H1 (cell line): ENCODE results near the gene CYP1B1. TPM values are rescaled to one million over a fixed set of nuclear protein-coding genes. Genes with fewer than 3 reads are reported as not detected.

Experiments used
- CTCF ChIA-PET: fragments of 300-600 bp; sonication (Branson Sonifier 250); formaldehyde crosslinking; loops from one replicate; lab custom pipeline; 2021; ENCODE audit not compliant: partially characterized antibody; lab: Charles Lee
- POLR2A ChIA-PET: fragments of 300-600 bp; sonication (Branson Sonifier 250); formaldehyde crosslinking; loops from one replicate; lab custom pipeline; 2021; ENCODE audit warnings: inconsistent platforms; ENCODE audit not compliant: partially characterized antibody; lab: Charles Lee
- DNase-seq, 2 experiments: peaks; one replicate each; pipeline versions ENCODE4 v3.0.0 to v3.0.0-alpha.2; 2010 to 2022; ENCODE audit warnings: low spot score in 2 of 2, low read depth in 1 of 2, mixed read lengths in 1 of 2
- FAIRE-seq: peaks from 2 replicates; lab custom pipeline; 2011; peaks lifted over from hg19 to GRCh38; lab: Jason Lieb, UNC
- H2AFZ ChIP-seq: 2 replicates; pipeline ENCODE4 v1.8.1; 2012; ENCODE audit warnings: low read length, inconsistent platforms
- H2AK5ac ChIP-seq: 2 replicates; pipeline ENCODE4 v1.6.1; 2013; ENCODE audit warnings: low read depth, low read length
- H2BK120ac ChIP-seq: replicated peaks from 2 replicates; pipeline ENCODE3; 2013; ENCODE audit warnings: low read depth, low read length, inconsistent platforms
- H2BK12ac ChIP-seq: 2 replicates; pipeline ENCODE4 v1.6.1; 2013; ENCODE audit warnings: low read depth, low read length
- H2BK15ac ChIP-seq: 2 replicates; pipeline ENCODE4 v1.6.1; 2013; ENCODE audit warnings: low read length
- H2BK20ac ChIP-seq: 2 replicates; pipeline ENCODE4 v1.6.1; 2013; ENCODE audit warnings: low read length
- H2BK5ac ChIP-seq: 2 replicates; pipeline ENCODE4 v1.6.1; 2013; ENCODE audit warnings: low read depth, low read length
- H3K14ac ChIP-seq: 2 replicates; pipeline ENCODE4 v1.6.1; 2013; ENCODE audit warnings: inconsistent platforms; ENCODE audit not compliant: insufficient read length
- H3K18ac ChIP-seq: 2 replicates; pipeline ENCODE4 v1.6.1; 2013; ENCODE audit warnings: low read length; ENCODE audit errors: extremely low read depth
- H3K23ac ChIP-seq: 2 replicates; pipeline ENCODE4 v1.6.1; 2013; ENCODE audit warnings: inconsistent platforms; ENCODE audit not compliant: insufficient read length
- H3K23me2 ChIP-seq: 2 replicates; pipeline ENCODE4 v1.6.1; 2013; ENCODE audit warnings: low read depth, low read length
- H3K27ac ChIP-seq: 2 replicates; pipeline ENCODE4 v1.6.1; 2011; ENCODE audit warnings: low read depth, low read length, inconsistent platforms
- H3K27me3 ChIP-seq, 4 experiments: replicated peaks in 1 of 4; 1 replicate in 1 of 4; 2 replicates in 3 of 4; pipeline versions ENCODE4 v1.6.1 to v1.8.1; 2011 to 2013; ENCODE audit warnings: low read length in 3 of 4, mild to moderate bottlenecking in 3 of 4, inconsistent platforms in 2 of 4, mixed read lengths in 2 of 4, moderate library complexity in 1 of 4; ENCODE audit not compliant: control insufficient read depth in 3 of 4, insufficient read depth in 3 of 4; ENCODE audit errors: extremely low read depth in 1 of 4
- H3K36me3 ChIP-seq, 4 experiments: 2 replicates each; pipeline versions ENCODE4 v1.6.1 to v1.8.1; 2011 to 2013; ENCODE audit warnings: mild to moderate bottlenecking in 4 of 4, low read length in 3 of 4, moderate library complexity in 2 of 4, control low read depth in 1 of 4, inconsistent platforms in 1 of 4; ENCODE audit not compliant: insufficient read depth in 4 of 4, control insufficient read depth in 2 of 4
- H3K4ac ChIP-seq: replicated peaks from 2 replicates; pipeline ENCODE3; 2013; ENCODE audit warnings: low read length, low read depth, mixed read lengths, inconsistent platforms; ENCODE audit not compliant: insufficient read length
- H3K4me1 ChIP-seq, 4 experiments: replicated peaks in 1 of 4; 1 replicate in 1 of 4; 2 replicates in 3 of 4; pipeline versions ENCODE4 v1.6.1 to v1.8.1; 2011 to 2013; ENCODE audit warnings: low read length in 3 of 4, inconsistent platforms in 2 of 4, mixed read lengths in 1 of 4; ENCODE audit not compliant: insufficient read depth in 4 of 4, control insufficient read depth in 3 of 4
- H3K4me2 ChIP-seq, 2 experiments: 2 replicates each; pipeline versions ENCODE4 v1.6.1 to v1.8.1; 2011 to 2013; ENCODE audit warnings: low read depth in 2 of 2, low read length in 2 of 2, control low read depth in 1 of 2, inconsistent platforms in 1 of 2, mild to moderate bottlenecking in 1 of 2; ENCODE audit not compliant: insufficient read depth in 1 of 2
- H3K4me3 ChIP-seq, 4 experiments: fragments of 200-600, 300-600 bp in 1 of 4; sonication (generic), shearing (Covaris generic), sonication (Bioruptor Twin) in 1 of 4; 2 replicates each; pipeline versions ENCODE4 v1.5.1 to v1.8.1; 2011 to 2016; ENCODE audit warnings: low read length in 4 of 4, low read depth in 3 of 4, control low read depth in 2 of 4, inconsistent platforms in 2 of 4, mild to moderate bottlenecking in 2 of 4, mixed read lengths in 1 of 4, moderate library complexity in 1 of 4; ENCODE audit not compliant: insufficient read depth in 2 of 4; ENCODE audit errors: extremely low read depth in 1 of 4
- H3K56ac ChIP-seq: replicated peaks from 2 replicates; pipeline ENCODE3; 2013; ENCODE audit warnings: low read depth, mild to moderate bottlenecking, mixed read lengths, low read length, inconsistent platforms; ENCODE audit not compliant: insufficient read length
- H3K79me1 ChIP-seq: 2 replicates; pipeline ENCODE4 v1.6.1; 2013; ENCODE audit warnings: low read depth, low read length, control low read depth
- H3K79me2 ChIP-seq, 2 experiments: 2 replicates each; pipeline versions ENCODE4 v1.6.1 to v1.8.1; 2012 to 2013; ENCODE audit warnings: low read length in 2 of 2, mild to moderate bottlenecking in 2 of 2, inconsistent platforms in 1 of 2; ENCODE audit not compliant: insufficient read depth in 2 of 2, control insufficient read depth in 1 of 2
- H3K9ac ChIP-seq, 4 experiments: replicated peaks in 1 of 4; 1 replicate in 1 of 4; 2 replicates in 3 of 4; pipeline versions ENCODE4 v1.6.1 to v1.8.1; 2011 to 2013; ENCODE audit warnings: low read depth in 3 of 4, low read length in 3 of 4, control low read depth in 2 of 4, mild to moderate bottlenecking in 2 of 4, moderate library complexity in 2 of 4, inconsistent platforms in 1 of 4; ENCODE audit errors: extremely low read depth in 1 of 4
- H3K9me3 ChIP-seq, 2 experiments: 2 replicates each; pipeline versions ENCODE4 v1.6.1 to v1.8.1; 2012 to 2013; ENCODE audit warnings: mild to moderate bottlenecking in 2 of 2, moderate library complexity in 2 of 2, control low read depth in 1 of 2, inconsistent platforms in 1 of 2, low read depth in 1 of 2, low read length in 1 of 2, mixed read lengths in 1 of 2; ENCODE audit not compliant: insufficient read depth in 2 of 2
- H4K20me1 ChIP-seq, 2 experiments: replicated peaks in 1 of 2; 2 replicates each; pipeline versions ENCODE3 to v1.8.1; 2011 to 2013; ENCODE audit warnings: inconsistent platforms in 2 of 2, low read length in 2 of 2, mild to moderate bottlenecking in 1 of 2; ENCODE audit not compliant: insufficient read depth in 2 of 2, control insufficient read depth in 1 of 2
- H4K5ac ChIP-seq: 2 replicates; pipeline ENCODE4 v1.6.1; 2013; ENCODE audit warnings: low read length, low read depth, mixed read lengths, inconsistent platforms; ENCODE audit not compliant: insufficient read length
- H4K8ac ChIP-seq: 2 replicates; pipeline ENCODE4 v1.8.0; 2013; ENCODE audit warnings: mild to moderate bottlenecking, moderate library complexity, low read length, inconsistent platforms; ENCODE audit not compliant: insufficient read depth; ENCODE audit errors: extremely low read depth
- H4K91ac ChIP-seq: replicated peaks from 2 replicates; pipeline ENCODE3; 2013; ENCODE audit warnings: low read length, mixed read lengths, inconsistent platforms; ENCODE audit not compliant: insufficient read length
- YY1 ChIP-seq: IDR thresholded peaks from 2 replicates; pipeline ENCODE4 v1.6.1; 2011; ENCODE audit warnings: low read depth, mild to moderate bottlenecking, low read length
- WGBS, 2 experiments: shearing (Covaris generic) in 1 of 2; methylation state at CpG; one replicate each; pipeline versions ENCODE4 v1.1.6 to v1.1.7; 2013 to 2015; ENCODE audit warnings: low lambda C conversion rate in 2 of 2, mixed read lengths in 2 of 2, inconsistent platforms in 1 of 2, low coverage in 1 of 2, missing lambda C conversion rate in 1 of 2; ENCODE audit not compliant: insufficient replicate concordance in 2 of 2, insufficient coverage in 1 of 2, insufficient read length in 1 of 2; ENCODE audit errors: extremely low coverage in 1 of 2, missing lambda C conversion rate in 1 of 2; 5-methylcytosine and 5-hydroxymethylcytosine counted together
- polyA plus RNA-seq, 7 experiments: library from polyadenylated mRNA; depleted of rRNA in 3 of 7; stranded (reverse) in 5 of 7; unstranded in 2 of 7; fragments of >200 nt in 5 of 7; fragments of 200-250 nt in 2 of 7; gene quantifications; 1 replicate in 5 of 7; 2 replicates in 1 of 7; 4 replicates in 1 of 7; pipeline versions ENCODE4 v1.2.1 to v1.2.3, GENCODE V29; 2011 to 2013; ENCODE audit warnings: missing spikeins in 2 of 7, mixed read lengths in 2 of 7
- total RNA-seq: library from RNA; stranded (reverse); fragmentation: NEBNext Ultra II Directional; extraction: Animal tissue kit (Norgen Biotek cat#: 25700); gene quantifications from 2 replicates; pipeline ENCODE4 v1.2.1, GENCODE V29; 2021

CYP1B1 gene
- total and polyA plus RNA-seq, 2 of the 8 experiments (the other 6 are each of a cell fraction or from before 2014, with no cell fraction given), result 1.3 to 5.7 TPM

GRCh38 chr2:38017836-38018235 lies 58.1 kb downstream of the CYP1B1 start:
- H3K14ac ChIP-seq, result no peak overlapping the region
- H2BK15ac ChIP-seq, result 0 out of 2 replicates have a peak overlapping the region, but pooled peaks have one; percentile 19
- H2AK5ac ChIP-seq, result no peak overlapping the region
- no peak overlapping the region for H3K4me3 ChIP-seq
- H3K27me3 ChIP-seq, result no peaks in the 10 kb centered on the region
- no peak overlapping the region for H2BK5ac ChIP-seq
- no peak overlapping the region for H3K23ac ChIP-seq
- no peak overlapping the region for H3K27ac ChIP-seq
- no peaks in the 10 kb centered on the region for H3K9me3 ChIP-seq
- no peak overlapping the region for H2BK120ac ChIP-seq
- H2AFZ ChIP-seq, result no peak overlapping the region
- WGBS, 2 experiments, result 74% methylated on average over 7 of the region's 7 CpGs; no CpG with 5 or more reads in 1 of the 2 experiments
- peaks cover 0 to 4% (median under 1%) of the 10 kb centered on the region in 4 experiments; a peak in 3 of 7 replicates for H3K4me1 ChIP-seq
- H2BK20ac ChIP-seq, result no peak overlapping the region
- no peak overlapping the region; the same call in 1 of the 2 replicates for H2BK12ac ChIP-seq
- no peaks in the 10 kb centered on the region for H4K20me1 ChIP-seq
- H3K56ac ChIP-seq, result no peak overlapping the region
- no peaks in the 10 kb centered on the region for H3K36me3 ChIP-seq
- H3K79me2 ChIP-seq, result no peaks in the 10 kb centered on the region
- H4K91ac ChIP-seq, result no peak overlapping the region
- H3K9ac ChIP-seq, result no peak overlapping the region
- ChIA-PET CTCF (no interaction called here), POLR2A (no interaction called here)
- no peaks in the 10 kb centered on the region for H3K79me1 ChIP-seq
- no peak for DNase-seq
- peak; percentile 24 for FAIRE-seq
- H4K5ac ChIP-seq, result no peak overlapping the region
- no peak overlapping the region for H3K4me2 ChIP-seq
- H3K23me2 ChIP-seq, result no peaks in the 10 kb centered on the region
- H4K8ac ChIP-seq, result no peak overlapping the region
- H3K18ac ChIP-seq, result no peak overlapping the region
- no peak overlapping the region for H3K4ac ChIP-seq
- no peak for TF ChIP-seq YY1
- TF ChIP-seq, all 59 proteins: peak for 0

Other genes with a start within 250 kb of the CYP1B1 start
- gene RMDN2, start 150.9 kb downstream of the CYP1B1 start, total RNA-seq, result 3.0 and 3.5 TPM in 2 replicates
- gene RMDN2, start 150.9 kb downstream of the CYP1B1 start, polyA plus RNA-seq (2011; rRNA removed), result 0.35 and 0.53 TPM in 2 replicates